SK-N-SH (cell line): ENCODE results near the gene SSTR3.

ENCODE experiments used
- POLR2AphosphoS5 ChIP-seq: IDR thresholded peaks from 2 replicates; pipeline ENCODE4 v1.6.1; 2012; ENCODE audit warnings: low read depth, low read length
- RCOR1 ChIP-seq: fragments of 150-350 bp; IDR thresholded peaks from 2 replicates; pipeline ENCODE4 v1.6.1; 2017; ENCODE audit warnings: antibody characterized with exemption, low read length
- SMC3 ChIP-seq: IDR thresholded peaks from 2 replicates; pipeline ENCODE4 v1.6.1; 2012; ENCODE audit warnings: low read depth, low read length, improper control_type of control experiment
- TEAD4 ChIP-seq: IDR thresholded peaks from 2 replicates; pipeline ENCODE4 v1.4.0; 2012; ENCODE audit warnings: mild to moderate bottlenecking, borderline replicate concordance; ENCODE audit not compliant: insufficient read depth
- TF ChIP-seq, protein P1 (sequence below): fragments of 200-600 bp; sonication (generic); IDR thresholded peaks from 2 replicates; pipeline ENCODE4 v1.6.1; 2017; ENCODE audit warnings: antibody characterized with exemption, mild to moderate bottlenecking, moderate library complexity

DNA sequence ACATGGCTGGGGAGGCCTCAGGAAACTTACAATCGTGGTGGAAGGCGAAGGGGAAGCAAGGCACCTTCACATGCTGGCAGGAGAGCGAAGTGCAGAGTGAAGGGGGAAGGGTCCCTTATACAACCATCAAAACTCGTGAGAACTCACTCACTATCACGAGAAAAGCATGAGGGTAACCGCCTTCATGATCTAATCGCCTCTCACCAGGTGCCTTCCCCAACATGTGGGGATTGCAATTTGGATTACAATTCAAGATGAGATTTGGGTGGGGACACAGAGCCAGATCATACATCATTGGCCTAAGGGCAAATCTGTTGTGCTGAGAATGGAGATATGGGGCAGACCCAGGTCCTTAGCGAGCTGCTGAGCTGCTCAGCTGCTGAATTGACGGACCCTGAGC lies 37.3 kb downstream of the SSTR3 start:
- TF ChIP-seq, protein P1, sequence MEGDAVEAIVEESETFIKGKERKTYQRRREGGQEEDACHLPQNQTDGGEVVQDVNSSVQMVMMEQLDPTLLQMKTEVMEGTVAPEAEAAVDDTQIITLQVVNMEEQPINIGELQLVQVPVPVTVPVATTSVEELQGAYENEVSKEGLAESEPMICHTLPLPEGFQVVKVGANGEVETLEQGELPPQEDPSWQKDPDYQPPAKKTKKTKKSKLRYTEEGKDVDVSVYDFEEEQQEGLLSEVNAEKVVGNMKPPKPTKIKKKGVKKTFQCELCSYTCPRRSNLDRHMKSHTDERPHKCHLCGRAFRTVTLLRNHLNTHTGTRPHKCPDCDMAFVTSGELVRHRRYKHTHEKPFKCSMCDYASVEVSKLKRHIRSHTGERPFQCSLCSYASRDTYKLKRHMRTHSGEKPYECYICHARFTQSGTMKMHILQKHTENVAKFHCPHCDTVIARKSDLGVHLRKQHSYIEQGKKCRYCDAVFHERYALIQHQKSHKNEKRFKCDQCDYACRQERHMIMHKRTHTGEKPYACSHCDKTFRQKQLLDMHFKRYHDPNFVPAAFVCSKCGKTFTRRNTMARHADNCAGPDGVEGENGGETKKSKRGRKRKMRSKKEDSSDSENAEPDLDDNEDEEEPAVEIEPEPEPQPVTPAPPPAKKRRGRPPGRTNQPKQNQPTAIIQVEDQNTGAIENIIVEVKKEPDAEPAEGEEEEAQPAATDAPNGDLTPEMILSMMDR, result no peak
- TF ChIP-seq POLR2AphosphoS5 (no peak), TEAD4 (no peak), RCOR1 (no peak), SMC3 (no peak)
